ENCODE results near the gene ALKBH3. TPM values are rescaled to one million over a fixed set of nuclear protein-coding genes. Genes with fewer than 3 reads are reported as not detected.

ALKBH3 gene
- total RNA-seq, 2 donors from 2014 or later: 9.3 to 13.9 TPM

DNA sequence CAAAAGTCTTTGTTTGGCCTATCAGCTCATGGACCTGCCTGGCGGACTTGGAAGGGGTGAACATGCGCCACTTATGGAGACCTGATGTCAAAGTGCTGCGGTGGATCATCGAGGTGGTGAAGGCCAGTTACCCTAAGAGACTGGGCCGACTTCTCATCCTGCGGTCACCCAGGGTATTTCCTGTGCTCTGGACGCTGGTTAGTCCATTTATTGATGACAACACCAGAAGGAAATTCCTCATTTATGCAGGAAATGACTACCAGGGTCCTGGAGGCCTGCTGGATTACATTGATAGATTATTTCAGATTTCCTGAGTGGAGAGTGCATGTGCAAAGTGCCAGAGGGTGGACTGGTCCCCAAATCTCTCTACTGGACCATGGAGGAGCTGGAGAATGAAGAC, 17.9 kb downstream of the ALKBH3 start:
- H3K36me3 Mint-ChIP-seq (ENCODE audit: low read depth): peaks cover 53% of the 10 kb centered on the region

DNA sequence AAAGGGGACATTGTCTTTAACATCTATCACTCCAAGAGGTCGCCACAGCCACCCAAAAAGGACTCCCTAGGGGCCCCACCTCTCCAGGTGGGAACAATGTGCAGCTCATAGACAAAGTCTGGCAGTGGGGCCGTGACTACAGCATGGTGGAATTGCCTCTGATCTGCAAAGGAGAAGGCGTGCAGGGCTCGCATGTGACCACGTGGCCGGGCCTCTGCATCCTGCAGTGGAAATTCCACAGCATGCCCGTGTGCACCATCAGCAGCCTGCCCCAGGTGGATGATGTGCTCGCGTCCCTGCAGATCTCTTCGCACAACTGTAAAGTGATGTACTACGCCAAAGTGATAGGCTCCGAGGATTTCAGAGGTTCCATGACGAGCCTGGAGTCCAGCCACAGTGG, 18.5 kb downstream of the ALKBH3 start:
- 88 to 91% methylated on average over 13 of the region's 13 CpGs for WGBS, 2 experiments (ENCODE audit: insufficient coverage in 1 of 2, insufficient read length in 1 of 2)
- H3K27me3 ChIP-seq (ENCODE audit: control insufficient read depth, insufficient read depth, low read length, poor library complexity, severe bottlenecking): no peaks in the 10 kb centered on the region
- Mint-ChIP-seq H3K27me3 (ENCODE audit: insufficient read depth) (no peaks in the 10 kb centered on the region), H3K4me3 (no peak overlapping the region), H3K36me3 (ENCODE audit: low read depth) (peaks cover 52% of the 10 kb centered on the region), H3K4me1 (no peaks in the 10 kb centered on the region), H3K27ac (no peak overlapping the region), H3K9me3 (no peaks in the 10 kb centered on the region)
- TF ChIP-seq, protein P1, sequence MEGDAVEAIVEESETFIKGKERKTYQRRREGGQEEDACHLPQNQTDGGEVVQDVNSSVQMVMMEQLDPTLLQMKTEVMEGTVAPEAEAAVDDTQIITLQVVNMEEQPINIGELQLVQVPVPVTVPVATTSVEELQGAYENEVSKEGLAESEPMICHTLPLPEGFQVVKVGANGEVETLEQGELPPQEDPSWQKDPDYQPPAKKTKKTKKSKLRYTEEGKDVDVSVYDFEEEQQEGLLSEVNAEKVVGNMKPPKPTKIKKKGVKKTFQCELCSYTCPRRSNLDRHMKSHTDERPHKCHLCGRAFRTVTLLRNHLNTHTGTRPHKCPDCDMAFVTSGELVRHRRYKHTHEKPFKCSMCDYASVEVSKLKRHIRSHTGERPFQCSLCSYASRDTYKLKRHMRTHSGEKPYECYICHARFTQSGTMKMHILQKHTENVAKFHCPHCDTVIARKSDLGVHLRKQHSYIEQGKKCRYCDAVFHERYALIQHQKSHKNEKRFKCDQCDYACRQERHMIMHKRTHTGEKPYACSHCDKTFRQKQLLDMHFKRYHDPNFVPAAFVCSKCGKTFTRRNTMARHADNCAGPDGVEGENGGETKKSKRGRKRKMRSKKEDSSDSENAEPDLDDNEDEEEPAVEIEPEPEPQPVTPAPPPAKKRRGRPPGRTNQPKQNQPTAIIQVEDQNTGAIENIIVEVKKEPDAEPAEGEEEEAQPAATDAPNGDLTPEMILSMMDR (conservative IDR thresholded peaks at IDR 0.05): no peak
- H3K27ac ChIP-seq (ENCODE audit: low read depth, low read length): no peak overlapping the region
- peaks cover 48% of the 10 kb centered on the region for H3K36me3 ChIP-seq (ENCODE audit: control insufficient read depth, insufficient read depth, low read length)
- no peak overlapping the region for H3K9ac ChIP-seq (ENCODE audit: extremely low read depth, low read length, poor library complexity, severe bottlenecking)
- H3K4me3 ChIP-seq (ENCODE audit: low read length): no peak overlapping the region
- no peaks in the 10 kb centered on the region for H3K9me3 ChIP-seq (ENCODE audit: control insufficient read depth, low read length)
- no peaks in the 10 kb centered on the region for H3K4me1 ChIP-seq (ENCODE audit: control insufficient read depth, insufficient read depth, low read length)
- DNase-seq: no peak

More for the DNA sequence above, 17.9 kb downstream of the ALKBH3 start:
- H3K4me3 Mint-ChIP-seq: no peak overlapping the region
- WGBS, 2 experiments (ENCODE audit: insufficient coverage in 1 of 2, insufficient read length in 1 of 2): 92 to 93% methylated on average over 7 of the region's 7 CpGs
- H3K4me1 Mint-ChIP-seq: no peaks in the 10 kb centered on the region
- H3K9me3 Mint-ChIP-seq: no peaks in the 10 kb centered on the region
- H3K27me3 ChIP-seq (ENCODE audit: control insufficient read depth, insufficient read depth, low read length, poor library complexity, severe bottlenecking): no peaks in the 10 kb centered on the region
- H3K4me1 ChIP-seq (ENCODE audit: control insufficient read depth, insufficient read depth, low read length): no peaks in the 10 kb centered on the region
- H3K4me3 ChIP-seq (ENCODE audit: low read length): no peak overlapping the region
- no peak overlapping the region for H3K9ac ChIP-seq (ENCODE audit: extremely low read depth, low read length, poor library complexity, severe bottlenecking)
- H3K27ac ChIP-seq (ENCODE audit: low read depth, low read length): no peak overlapping the region
- H3K27me3 Mint-ChIP-seq (ENCODE audit: insufficient read depth): no peaks in the 10 kb centered on the region
- no peak overlapping the region for H3K27ac Mint-ChIP-seq
- TF ChIP-seq, protein P1 (conservative IDR thresholded peaks at IDR 0.05): no peak
- peaks cover 49% of the 10 kb centered on the region for H3K36me3 ChIP-seq (ENCODE audit: control insufficient read depth, insufficient read depth, low read length)
- no peaks in the 10 kb centered on the region for H3K9me3 ChIP-seq (ENCODE audit: control insufficient read depth, low read length)
- no peak for DNase-seq

DNA sequence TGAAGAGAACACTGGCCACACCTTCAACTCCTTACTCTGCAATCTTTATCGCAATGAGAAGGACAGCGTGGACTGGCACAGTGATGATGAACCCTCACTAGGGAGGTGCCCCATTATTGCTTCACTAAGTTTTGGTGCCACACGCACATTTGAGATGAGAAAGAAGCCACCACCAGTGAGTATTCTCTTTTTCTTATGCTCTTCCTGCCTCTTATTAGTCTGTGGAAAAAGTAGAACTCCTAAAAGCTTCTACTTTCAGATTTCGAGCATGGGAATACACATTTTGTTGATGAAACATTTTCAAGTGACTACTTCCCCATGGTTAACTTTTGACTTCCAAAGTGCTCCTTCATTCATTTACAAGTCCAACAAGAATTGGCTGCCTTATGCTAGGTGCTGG, 20.9 kb downstream of the ALKBH3 start:
- WGBS, 2 experiments (ENCODE audit: insufficient coverage in 1 of 2, insufficient read length in 1 of 2): 90 to 98% methylated on average over 4 of the region's 4 CpGs
- Histone ChIP-seq H3K36me3 (ENCODE audit: control insufficient read depth, insufficient read depth, low read length) (peaks cover 37% of the 10 kb centered on the region), H3K27ac (ENCODE audit: low read depth, low read length) (no peak overlapping the region), H3K4me1 (ENCODE audit: control insufficient read depth, insufficient read depth, low read length) (no peaks in the 10 kb centered on the region), H3K9me3 (ENCODE audit: control insufficient read depth, low read length) (no peaks in the 10 kb centered on the region), H3K9ac (ENCODE audit: extremely low read depth, low read length, poor library complexity, severe bottlenecking) (no peak overlapping the region), H3K4me3 (ENCODE audit: low read length) (no peak overlapping the region), H3K27me3 (ENCODE audit: control insufficient read depth, insufficient read depth, low read length, poor library complexity, severe bottlenecking) (no peaks in the 10 kb centered on the region)
- Mint-ChIP-seq H3K9me3 (no peaks in the 10 kb centered on the region), H3K4me1 (peaks cover 10% of the 10 kb centered on the region), H3K27ac (no peak overlapping the region), H3K4me3 (no peak overlapping the region), H3K27me3 (ENCODE audit: insufficient read depth) (no peaks in the 10 kb centered on the region), H3K36me3 (ENCODE audit: low read depth) (peaks cover 37% of the 10 kb centered on the region)
- TF ChIP-seq, protein P1 (conservative IDR thresholded peaks at IDR 0.05): no peak
- no peak for DNase-seq

Measured in endodermal cell (in vitro differentiated cells).